Measurements from ENCODE around the gene SV2C. TPM values are rescaled to one million over a fixed set of nuclear protein-coding genes. Genes with fewer than 3 reads are reported as not detected.

SV2C gene
- total RNA-seq, 2 donors from 2014 or later, result 0.04 to 0.15 TPM

- Histone ChIP-seq H3K4me3 (no peak overlapping the region), H3K4me1 (no peaks in the 10 kb centered on the region), H3K9me3 (no peaks in the 10 kb centered on the region), H3K27me3 (no peaks in the 10 kb centered on the region), H3K36me3 (no peaks in the 10 kb centered on the region), H3K27ac (no peak overlapping the region)
- DNase-seq (ENCODE audit: low spot score), result no peak
- TF ChIP-seq CTCF (IDR thresholded peaks at IDR 0.05), result no peak
These were observed 297.3 kb downstream of the SV2C start for GRCh38 chr5:76380346-76381066.

GRCh38 chr5:76383126-76383832 lies 300.1 kb downstream of the SV2C start:
- TF ChIP-seq CTCF (IDR thresholded peaks at IDR 0.05), result no peak
- Histone ChIP-seq H3K4me1 (no peaks in the 10 kb centered on the region), H3K9me3 (no peaks in the 10 kb centered on the region), H3K27ac (no peak overlapping the region), H3K27me3 (no peaks in the 10 kb centered on the region), H3K4me3 (no peak overlapping the region), H3K36me3 (no peaks in the 10 kb centered on the region)
- DNase-seq (ENCODE audit: low spot score), result no peak

- H3K9me3 ChIP-seq, result no peaks in the 10 kb centered on the region
- no peak for TF ChIP-seq CTCF (IDR thresholded peaks at IDR 0.05)
- no peaks in the 10 kb centered on the region for H3K4me1 ChIP-seq
- H3K27ac ChIP-seq, result no peak overlapping the region
- H3K27me3 ChIP-seq, result no peaks in the 10 kb centered on the region
- no peaks in the 10 kb centered on the region for H3K36me3 ChIP-seq
- no peak for DNase-seq (ENCODE audit: low spot score)
- H3K4me3 ChIP-seq, result no peak overlapping the region
These were observed 301.0 kb downstream of the SV2C start for GRCh38 chr5:76384189-76384588.

GRCh38 chr5:76384705-76385104 lies 301.5 kb downstream of the SV2C start:
- DNase-seq (ENCODE audit: low spot score), result no peak
- Histone ChIP-seq H3K4me1 (no peaks in the 10 kb centered on the region), H3K36me3 (no peaks in the 10 kb centered on the region), H3K27me3 (no peaks in the 10 kb centered on the region), H3K27ac (no peak overlapping the region), H3K4me3 (no peak overlapping the region), H3K9me3 (no peaks in the 10 kb centered on the region)
- no peak for TF ChIP-seq CTCF (IDR thresholded peaks at IDR 0.05)

- TF ChIP-seq CTCF (IDR thresholded peaks at IDR 0.05), result no peak
- Histone ChIP-seq H3K27ac (no peak overlapping the region), H3K4me1 (no peaks in the 10 kb centered on the region), H3K4me3 (no peak overlapping the region), H3K27me3 (no peaks in the 10 kb centered on the region), H3K9me3 (no peaks in the 10 kb centered on the region), H3K36me3 (no peaks in the 10 kb centered on the region)
- DNase-seq (ENCODE audit: low spot score), result no peak
These were observed 302.4 kb downstream of the SV2C start for GRCh38 chr5:76385540-76385939.
